Omental fat pad (tissue), 4 donors: Measurements from ENCODE around the gene GPR37L1. TPM values are rescaled to one million over a fixed set of nuclear protein-coding genes. Genes with fewer than 3 reads are reported as not detected.

Source experiments
- ATAC-seq: fragments of 150-250 bp; one replicate; pipeline ENCODE4 v1.9.1; 2016; ENCODE audit warnings: mild to moderate bottlenecking, moderate library complexity; ENCODE audit not compliant: low FRiP score
- DNase-seq: peaks from one replicate; pipeline ENCODE4 v3.0.0-alpha.2; 2019; ENCODE audit warnings: low spot score
- total RNA-seq, 4 donors: library from RNA; depleted of rRNA; stranded (reverse); fragments of >200 nt; gene quantifications; one replicate each; pipeline ENCODE4 v1.1.0, GENCODE V29; 2016
- TF ChIP-seq, protein P1 (sequence below), 3 donors: fragments of 450-650 bp; IDR thresholded peaks; one replicate each; pipeline ENCODE4 v1.5.1; 2016 to 2017; ENCODE audit warnings: antibody characterized with exemption in 3 of 3, mild to moderate bottlenecking in 3 of 3, moderate library complexity in 2 of 3

The GPR37L1 gene
- total RNA-seq, 4 donors from 2014 or later, result 0.16 TPM; not detected in 3

GRCh38 chr1:202084791-202085681 is 37.7 kb upstream of the GPR37L1 start:
- TF ChIP-seq, protein P1, sequence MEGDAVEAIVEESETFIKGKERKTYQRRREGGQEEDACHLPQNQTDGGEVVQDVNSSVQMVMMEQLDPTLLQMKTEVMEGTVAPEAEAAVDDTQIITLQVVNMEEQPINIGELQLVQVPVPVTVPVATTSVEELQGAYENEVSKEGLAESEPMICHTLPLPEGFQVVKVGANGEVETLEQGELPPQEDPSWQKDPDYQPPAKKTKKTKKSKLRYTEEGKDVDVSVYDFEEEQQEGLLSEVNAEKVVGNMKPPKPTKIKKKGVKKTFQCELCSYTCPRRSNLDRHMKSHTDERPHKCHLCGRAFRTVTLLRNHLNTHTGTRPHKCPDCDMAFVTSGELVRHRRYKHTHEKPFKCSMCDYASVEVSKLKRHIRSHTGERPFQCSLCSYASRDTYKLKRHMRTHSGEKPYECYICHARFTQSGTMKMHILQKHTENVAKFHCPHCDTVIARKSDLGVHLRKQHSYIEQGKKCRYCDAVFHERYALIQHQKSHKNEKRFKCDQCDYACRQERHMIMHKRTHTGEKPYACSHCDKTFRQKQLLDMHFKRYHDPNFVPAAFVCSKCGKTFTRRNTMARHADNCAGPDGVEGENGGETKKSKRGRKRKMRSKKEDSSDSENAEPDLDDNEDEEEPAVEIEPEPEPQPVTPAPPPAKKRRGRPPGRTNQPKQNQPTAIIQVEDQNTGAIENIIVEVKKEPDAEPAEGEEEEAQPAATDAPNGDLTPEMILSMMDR (IDR thresholded peaks at IDR 0.05), result no peak
- DNase-seq, result no peak
- peak; percentile 38 for ATAC-seq

DNA sequence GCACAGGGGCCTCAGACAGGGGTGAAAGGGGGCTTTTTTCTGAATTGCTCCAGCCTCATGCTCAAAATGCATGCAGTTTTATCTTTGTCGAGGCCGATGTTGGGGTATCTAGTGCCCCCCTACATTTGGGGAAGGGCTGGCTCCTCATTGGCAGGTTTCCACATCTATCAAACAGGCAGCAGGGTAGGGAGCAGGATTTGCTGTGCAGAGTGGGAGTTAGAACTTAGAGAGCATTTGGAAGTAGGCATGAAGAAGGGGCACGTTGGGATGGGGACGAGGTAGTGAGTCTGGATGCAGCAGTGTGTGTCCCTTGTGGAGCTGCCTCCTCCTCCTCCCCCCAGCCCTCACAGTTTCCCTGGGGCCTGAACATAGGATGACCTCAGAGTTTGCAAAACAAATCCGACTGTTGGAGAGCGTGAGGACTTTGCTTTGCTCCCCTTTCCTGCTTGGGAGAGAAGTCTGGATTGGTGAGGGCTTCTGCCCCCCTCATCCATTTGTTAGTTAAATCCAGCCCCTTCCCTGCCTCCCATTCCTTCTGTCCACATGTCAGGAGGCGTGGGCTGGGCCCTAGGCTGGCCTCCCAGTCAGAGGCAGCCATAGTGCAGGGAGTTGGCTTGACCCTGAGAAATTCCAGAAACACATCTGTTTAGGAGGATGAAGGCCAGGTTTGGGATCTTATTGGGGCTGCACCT is 36.9 kb upstream of the GPR37L1 start:
- ATAC-seq, result peak; percentile 30
- DNase-seq, result no peak
- TF ChIP-seq, protein P1 (IDR thresholded peaks at IDR 0.05), result no peak

- DNase-seq (no peak), ATAC-seq (no peak)
- TF ChIP-seq, protein P1 (IDR thresholded peaks at IDR 0.05), result no peak
Observed at GRCh38 chr1:202086579-202087350, 36.0 kb upstream of the GPR37L1 start.

DNA sequence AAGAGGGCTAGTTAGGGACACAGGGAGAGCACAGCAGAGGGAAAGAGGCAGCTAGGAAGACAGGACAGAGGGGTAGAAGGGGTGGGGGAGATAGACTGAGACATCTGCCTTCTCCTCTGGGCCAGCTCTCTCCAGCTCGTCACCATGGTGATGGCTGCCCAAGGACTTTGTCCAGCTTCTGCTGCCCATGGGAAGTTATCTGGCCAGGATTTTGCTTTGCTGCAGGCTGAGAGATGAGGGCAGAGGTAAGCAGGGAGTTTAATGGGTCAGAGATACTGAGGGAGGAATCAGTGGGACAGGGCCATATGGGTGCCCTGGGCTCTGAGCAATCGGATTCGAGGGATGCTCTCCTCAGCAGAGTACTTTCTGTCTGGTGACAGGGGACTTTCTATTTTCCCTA is 34.5 kb upstream of the GPR37L1 start:
- ATAC-seq (no peak), DNase-seq (no peak)
- TF ChIP-seq, protein P1 (IDR thresholded peaks at IDR 0.05), result no peak

GRCh38 chr1:202090994-202091393 is 31.7 kb upstream of the GPR37L1 start:
- ATAC-seq, result no peak
- DNase-seq, result no peak
- TF ChIP-seq, protein P1 (IDR thresholded peaks at IDR 0.05), result no peak

DNA sequence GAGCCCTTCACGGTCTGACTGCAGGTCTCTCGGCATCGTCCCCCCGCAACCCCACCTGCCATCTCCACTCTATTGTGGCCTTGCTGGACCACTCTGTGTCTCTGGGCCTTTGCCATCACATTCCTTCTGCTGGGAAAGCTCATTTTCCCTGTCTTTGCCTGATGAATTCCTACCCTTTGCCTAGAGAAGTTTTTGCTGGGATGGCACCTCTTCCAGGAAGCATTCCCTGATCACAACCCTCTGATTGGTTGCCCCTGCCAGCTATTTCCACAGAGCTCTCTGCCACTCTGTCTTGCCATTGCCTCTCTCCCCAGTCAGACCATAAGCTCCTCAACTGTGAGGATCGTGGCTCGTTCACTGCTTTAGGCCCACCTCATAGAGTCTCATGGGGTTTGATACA is 28.9 kb upstream of the GPR37L1 start:
- ATAC-seq, result no peak
- no peak for DNase-seq
- TF ChIP-seq, protein P1 (IDR thresholded peaks at IDR 0.05), result no peak
